ENCODE results near the gene EXOC4. TPM values are rescaled to one million over a fixed set of nuclear protein-coding genes. Genes with fewer than 3 reads are reported as not detected.

Gene EXOC4
- total RNA-seq, 4 donors from 2014 or later = 36.9 to 78.0 (median 52.2) TPM

GRCh38 chr7:133963629-133964028 lies 710.8 kb downstream of the EXOC4 start:
- DNase-seq (no peak), ATAC-seq (no peak)
- Histone ChIP-seq H3K27me3 (no peaks in the 10 kb centered on the region), H3K9me3 (no peaks in the 10 kb centered on the region), H3K36me3 (no peaks in the 10 kb centered on the region), H3K4me1 (no peaks in the 10 kb centered on the region), H3K4me3 (no peak overlapping the region), H3K27ac (no peak overlapping the region)
- in situ Hi-C loops (cut with MboI; ENCODE audit: low sequenced_read_pairs in 4 of 4) (no loop called here), intact Hi-C loops (cut with DNase I; ENCODE audit: low total_unique reads) (no loop called here)
- TF ChIP-seq CTCF (IDR thresholded peaks at IDR 0.05 in 4 of 5, conservative IDR thresholded peaks at IDR 0.05 in 1 of 5) (no peak), POLR2A (IDR thresholded peaks at IDR 0.05) (no peak)

- in situ Hi-C loops (cut with MboI; ENCODE audit: low sequenced_read_pairs in 4 of 4) (no loop called here), intact Hi-C loops (cut with DNase I; ENCODE audit: low total_unique reads) (no loop called here)
- H3K27ac ChIP-seq = no peak overlapping the region
- DNase-seq = no peak
- TF ChIP-seq POLR2A (IDR thresholded peaks at IDR 0.05) (no peak), CTCF (IDR thresholded peaks at IDR 0.05 in 4 of 5, conservative IDR thresholded peaks at IDR 0.05 in 1 of 5) (no peak)
- ATAC-seq = no peak
- H3K9me3 ChIP-seq = no peaks in the 10 kb centered on the region
- no peaks in the 10 kb centered on the region for H3K27me3 ChIP-seq
- peaks cover 0 to 4% of the 10 kb centered on the region in 2 donors for H3K4me1 ChIP-seq
- H3K36me3 ChIP-seq = no peaks in the 10 kb centered on the region
- no peak overlapping the region for H3K4me3 ChIP-seq
Measured at GRCh38 chr7:133971625-133972024, 718.7 kb downstream of the EXOC4 start.

GRCh38 chr7:133973710-133974109 lies 720.8 kb downstream of the EXOC4 start:
- no peaks in the 10 kb centered on the region for H3K27me3 ChIP-seq
- H3K4me3 ChIP-seq = no peak overlapping the region
- H3K9me3 ChIP-seq = no peaks in the 10 kb centered on the region
- no peak for TF ChIP-seq CTCF (IDR thresholded peaks at IDR 0.05 in 4 of 5, conservative IDR thresholded peaks at IDR 0.05 in 1 of 5)
- TF ChIP-seq POLR2A (IDR thresholded peaks at IDR 0.05) = no peak
- in situ Hi-C loops (cut with MboI; ENCODE audit: low sequenced_read_pairs in 4 of 4) = no loop called here
- no peak for DNase-seq
- no peak overlapping the region for H3K27ac ChIP-seq
- ATAC-seq = no peak
- peaks cover 0 to 9% of the 10 kb centered on the region in 2 donors for H3K4me1 ChIP-seq
- intact Hi-C loops (cut with DNase I; ENCODE audit: low total_unique reads) = no loop called here
- H3K36me3 ChIP-seq = no peaks in the 10 kb centered on the region

GRCh38 chr7:133975130-133975529 lies 722.3 kb downstream of the EXOC4 start:
- Histone ChIP-seq H3K4me1 (peaks cover 0 to 9% of the 10 kb centered on the region in 2 donors), H3K27me3 (no peaks in the 10 kb centered on the region), H3K27ac (no peak overlapping the region), H3K4me3 (no peak overlapping the region), H3K9me3 (no peaks in the 10 kb centered on the region), H3K36me3 (no peaks in the 10 kb centered on the region)
- no peak for ATAC-seq
- in situ Hi-C loops (cut with MboI; ENCODE audit: low sequenced_read_pairs in 4 of 4) = no loop called here
- TF ChIP-seq POLR2A (IDR thresholded peaks at IDR 0.05) (no peak), CTCF (IDR thresholded peaks at IDR 0.05 in 4 of 5, conservative IDR thresholded peaks at IDR 0.05 in 1 of 5) (no peak)
- no peak for DNase-seq
- intact Hi-C loops (cut with DNase I; ENCODE audit: low total_unique reads) = no loop called here

- in situ Hi-C loops (cut with MboI; ENCODE audit: low sequenced_read_pairs in 4 of 4) = no loop called here
- H3K27ac ChIP-seq = no peak overlapping the region
Measured at GRCh38 chr7:133976140-133976539, 723.3 kb downstream of the EXOC4 start.

More at GRCh38 chr7:133976140-133976539, 723.3 kb downstream of the EXOC4 start:
- Histone ChIP-seq H3K36me3 (no peaks in the 10 kb centered on the region), H3K9me3 (no peaks in the 10 kb centered on the region), H3K4me3 (no peak overlapping the region), H3K4me1 (peaks cover 0 to 9% of the 10 kb centered on the region in 2 donors), H3K27me3 (no peaks in the 10 kb centered on the region)
- no peak for DNase-seq
- intact Hi-C loops (cut with DNase I; ENCODE audit: low total_unique reads) = no loop called here
- TF ChIP-seq POLR2A (IDR thresholded peaks at IDR 0.05) (no peak), CTCF (IDR thresholded peaks at IDR 0.05 in 4 of 5, conservative IDR thresholded peaks at IDR 0.05 in 1 of 5) (no peak)
- ATAC-seq = no peak

All from gastrocnemius medialis (tissue), 4 donors.